ENCODE measurements around the gene HOXB8. TPM values are rescaled to one million over a fixed set of nuclear protein-coding genes. Genes with fewer than 3 reads are reported as not detected.
A peak's percentile ranks its signal among the peaks of the same experiment; 100 is the strongest.

The HOXB8 gene
- total and polyA plus RNA-seq, 10 donors: 0.07 to 0.14 TPM; not detected in 8

- Histone ChIP-seq H3K9me3 (no peaks in the 10 kb centered on the region), H3K4me1 (peaks cover 14 to 38% (median 29%) of the 10 kb centered on the region in 6 donors), H3K4me3 (no peak overlapping the region), H3K27ac (no peak overlapping the region), H3K27me3 (replicated peaks in 1 of 7) (peaks cover 26 to 100% (median 98%) of the 10 kb centered on the region in 7 donors), H3K36me3 (no peaks in the 10 kb centered on the region)
- intact Hi-C loops (cut with DNase I; ENCODE audit: low total_unique reads): loop anchor here (10.0 kb wide), 1 partner anchor 464 kb away; no protein-coding TSS in a partner anchor
- peak; percentile 96 for DNase-seq
- TF ChIP-seq POLR2A (IDR thresholded peaks at IDR 0.05) (no peak), POLR2AphosphoS5 (IDR thresholded peaks at IDR 0.05) (peak; percentile 47 to 64 (median 63))
- TF ChIP-seq, protein P1, sequence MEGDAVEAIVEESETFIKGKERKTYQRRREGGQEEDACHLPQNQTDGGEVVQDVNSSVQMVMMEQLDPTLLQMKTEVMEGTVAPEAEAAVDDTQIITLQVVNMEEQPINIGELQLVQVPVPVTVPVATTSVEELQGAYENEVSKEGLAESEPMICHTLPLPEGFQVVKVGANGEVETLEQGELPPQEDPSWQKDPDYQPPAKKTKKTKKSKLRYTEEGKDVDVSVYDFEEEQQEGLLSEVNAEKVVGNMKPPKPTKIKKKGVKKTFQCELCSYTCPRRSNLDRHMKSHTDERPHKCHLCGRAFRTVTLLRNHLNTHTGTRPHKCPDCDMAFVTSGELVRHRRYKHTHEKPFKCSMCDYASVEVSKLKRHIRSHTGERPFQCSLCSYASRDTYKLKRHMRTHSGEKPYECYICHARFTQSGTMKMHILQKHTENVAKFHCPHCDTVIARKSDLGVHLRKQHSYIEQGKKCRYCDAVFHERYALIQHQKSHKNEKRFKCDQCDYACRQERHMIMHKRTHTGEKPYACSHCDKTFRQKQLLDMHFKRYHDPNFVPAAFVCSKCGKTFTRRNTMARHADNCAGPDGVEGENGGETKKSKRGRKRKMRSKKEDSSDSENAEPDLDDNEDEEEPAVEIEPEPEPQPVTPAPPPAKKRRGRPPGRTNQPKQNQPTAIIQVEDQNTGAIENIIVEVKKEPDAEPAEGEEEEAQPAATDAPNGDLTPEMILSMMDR (IDR thresholded peaks at IDR 0.05 in 8 of 11, conservative IDR thresholded peaks at IDR 0.05 in 3 of 11): peak; percentile 92 to 99 (median 96)
- 3 to 6% (median 5%) methylated on average over 25 of the region's 25 CpGs for WGBS, 5 donors
These were observed 3.3 kb upstream of the HOXB8 start for GRCh38 chr17:48618256-48618896.

DNA sequence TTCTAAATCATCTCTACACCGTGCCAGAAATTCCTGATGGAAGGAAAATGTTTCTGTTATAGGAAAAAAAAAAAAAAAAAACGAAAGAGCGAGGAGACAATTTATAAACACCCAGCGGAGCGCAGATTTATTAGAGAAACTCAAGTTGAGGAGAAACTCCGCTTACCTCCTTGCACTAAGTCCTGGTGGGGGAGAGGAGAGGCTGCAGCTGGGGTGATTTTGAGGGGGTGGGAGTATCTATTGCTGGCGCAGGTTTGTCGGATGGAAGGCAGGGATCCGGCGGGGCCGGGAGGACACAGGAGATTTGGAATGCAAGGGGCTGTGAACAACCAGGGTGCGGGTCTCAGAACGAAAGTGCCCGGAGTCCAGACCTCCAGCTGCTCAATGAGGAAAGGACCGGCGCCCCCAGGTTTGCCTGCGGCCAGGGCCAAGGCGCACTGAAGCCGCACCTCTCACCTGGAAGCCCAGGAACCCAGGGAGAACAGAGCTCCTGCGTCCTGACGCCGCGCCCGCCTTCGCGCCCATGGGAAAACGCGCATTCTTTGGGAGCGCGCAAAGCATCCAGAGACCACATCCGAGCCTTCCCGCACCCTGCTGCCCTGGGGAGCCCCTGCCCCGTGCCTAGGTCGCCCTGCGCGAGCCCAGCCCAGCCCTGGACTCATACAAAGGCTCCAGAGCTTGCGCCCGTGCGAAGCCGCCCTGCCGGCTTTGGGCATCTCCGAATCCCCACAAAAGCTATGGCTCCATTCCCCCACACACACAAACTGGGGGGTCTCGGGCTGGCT is 2.6 kb upstream of the HOXB8 start:
- no peak for TF ChIP-seq POLR2AphosphoS5 (IDR thresholded peaks at IDR 0.05)
- TF ChIP-seq, protein P1 (IDR thresholded peaks at IDR 0.05 in 8 of 11, conservative IDR thresholded peaks at IDR 0.05 in 3 of 11): no peak
- TF ChIP-seq POLR2A (IDR thresholded peaks at IDR 0.05): no peak
- H3K36me3 ChIP-seq: no peaks in the 10 kb centered on the region
- no peak overlapping the region for H3K4me3 ChIP-seq
- no peaks in the 10 kb centered on the region for H3K9me3 ChIP-seq
- intact Hi-C loops (cut with DNase I; ENCODE audit: low total_unique reads): loop anchor here (10.0 kb wide), 1 partner anchor 463 kb away; no protein-coding TSS in a partner anchor
- DNase-seq: no peak
- WGBS, 5 donors: 7 to 17% (median 11%) methylated on average over 41 to 43 of the region's 43 CpGs
- peaks cover 26 to 100% (median 98%) of the 10 kb centered on the region in 7 donors for H3K27me3 ChIP-seq (replicated peaks in 1 of 7)
- H3K27ac ChIP-seq: no peak overlapping the region
- peaks cover 14 to 45% (median 35%) of the 10 kb centered on the region in 6 donors for H3K4me1 ChIP-seq

DNA sequence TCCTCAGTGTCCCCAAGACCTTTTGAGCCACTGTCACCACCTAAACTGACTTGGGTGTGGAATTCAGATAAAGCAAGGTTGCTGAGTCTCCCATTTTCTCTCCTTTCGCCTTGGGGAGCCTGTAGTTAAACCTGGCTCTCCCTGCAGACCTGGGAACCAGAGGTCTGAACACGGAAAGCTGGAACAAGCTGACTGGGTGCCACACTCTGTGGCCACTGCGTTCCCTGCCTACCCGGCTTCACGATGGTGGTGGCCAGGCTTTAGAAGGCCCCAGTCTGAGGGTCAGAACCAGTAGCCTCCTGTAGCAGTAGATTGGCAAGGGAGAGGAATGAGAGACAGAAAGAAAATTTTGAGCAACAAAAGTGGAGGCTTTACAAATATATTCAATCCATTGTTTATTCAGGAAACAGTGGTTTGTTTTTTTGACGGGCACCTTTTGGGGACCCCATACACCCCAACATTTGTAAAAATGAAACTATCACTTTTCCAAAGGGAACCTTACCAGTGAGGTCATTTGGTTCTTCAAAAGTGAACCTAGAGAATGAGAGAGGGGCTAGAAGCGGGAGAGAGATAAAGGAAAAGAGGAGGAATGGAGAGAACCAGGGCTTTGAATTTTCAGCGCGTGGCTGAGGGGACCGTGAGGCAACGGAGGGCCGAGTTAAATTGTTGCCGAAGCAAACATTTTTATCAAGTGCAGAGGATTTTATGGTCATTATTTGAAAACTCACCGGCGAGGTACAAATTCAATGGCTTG is 1.8 kb upstream of the HOXB8 start:
- Histone ChIP-seq H3K4me3 (no peak overlapping the region), H3K27me3 (replicated peaks in 1 of 7) (peaks cover 26 to 100% (median 99%) of the 10 kb centered on the region in 7 donors), H3K9me3 (no peaks in the 10 kb centered on the region), H3K36me3 (no peaks in the 10 kb centered on the region), H3K27ac (no peak overlapping the region), H3K4me1 (peaks cover 17 to 53% (median 43%) of the 10 kb centered on the region in 6 donors)
- TF ChIP-seq, protein P1 (IDR thresholded peaks at IDR 0.05 in 8 of 11, conservative IDR thresholded peaks at IDR 0.05 in 3 of 11): no peak
- TF ChIP-seq POLR2A (IDR thresholded peaks at IDR 0.05) (no peak), POLR2AphosphoS5 (IDR thresholded peaks at IDR 0.05) (no peak)
- WGBS, 5 donors: 47 to 62% (median 49%) methylated on average over 15 of the region's 15 CpGs
- no peak for DNase-seq
- intact Hi-C loops (cut with DNase I; ENCODE audit: low total_unique reads): loop anchor here (10.0 kb wide), 1 partner anchor 462 kb away; no protein-coding TSS in a partner anchor
